DND-41 (cell line): Measurements from ENCODE around the gene FGFR2.

Experiments used
- EZH2 ChIP-seq: IDR thresholded peaks from 3 replicates; pipeline ENCODE4 v1.6.1; 2012; ENCODE audit warnings: borderline replicate concordance, low read depth, mild to moderate bottlenecking, moderate library complexity, low read length, inconsistent platforms; ENCODE audit not compliant: severe bottlenecking
- TF ChIP-seq, protein P1 (sequence below): IDR thresholded peaks from 2 replicates; pipeline ENCODE4 v1.5.1; 2012; ENCODE audit warnings: borderline replicate concordance, low read length, moderate library complexity, mild to moderate bottlenecking; ENCODE audit not compliant: poor library complexity, severe bottlenecking; ENCODE audit errors: extremely low read depth

DNA sequence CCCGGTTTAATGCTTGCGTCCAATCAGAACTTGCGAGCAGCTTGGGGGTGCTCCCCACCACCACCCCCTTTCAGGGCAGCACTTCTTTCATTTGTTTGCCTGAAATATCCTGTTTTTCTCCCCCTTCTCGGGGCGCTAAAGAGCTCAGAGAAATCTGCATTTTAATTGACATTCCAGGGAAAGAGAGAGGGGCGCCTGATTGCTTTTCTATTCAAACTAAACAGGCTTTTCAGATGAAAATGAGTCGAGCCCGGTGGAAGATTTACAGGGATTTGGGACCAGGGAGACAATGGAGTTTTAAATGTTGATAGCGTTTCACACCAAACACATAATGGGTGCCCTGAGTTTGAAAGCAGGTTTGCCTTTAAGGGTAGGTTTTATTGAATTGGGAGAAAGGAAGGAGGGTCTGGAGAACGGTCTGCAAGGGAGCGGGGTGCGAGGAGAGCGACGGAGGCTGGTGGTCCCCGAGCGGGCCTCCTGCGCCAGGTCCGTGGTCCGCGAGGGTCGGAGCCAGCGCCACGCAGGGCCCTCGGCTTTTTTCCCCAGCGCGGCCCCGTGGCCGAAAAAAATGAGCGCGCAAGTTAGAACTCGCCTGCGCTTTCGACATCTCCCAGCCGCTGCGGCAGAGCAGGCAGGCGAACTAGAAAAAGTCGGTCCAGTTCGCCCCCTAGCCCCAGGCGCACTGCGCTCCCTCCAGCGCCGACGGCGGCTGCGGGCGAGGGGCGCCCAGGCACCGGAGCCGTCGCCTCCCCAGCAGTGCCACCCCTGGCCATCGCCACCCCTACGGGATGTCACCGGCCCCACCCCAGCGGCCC lies 1.3 kb downstream of the FGFR2 start:
- TF ChIP-seq, protein P1, sequence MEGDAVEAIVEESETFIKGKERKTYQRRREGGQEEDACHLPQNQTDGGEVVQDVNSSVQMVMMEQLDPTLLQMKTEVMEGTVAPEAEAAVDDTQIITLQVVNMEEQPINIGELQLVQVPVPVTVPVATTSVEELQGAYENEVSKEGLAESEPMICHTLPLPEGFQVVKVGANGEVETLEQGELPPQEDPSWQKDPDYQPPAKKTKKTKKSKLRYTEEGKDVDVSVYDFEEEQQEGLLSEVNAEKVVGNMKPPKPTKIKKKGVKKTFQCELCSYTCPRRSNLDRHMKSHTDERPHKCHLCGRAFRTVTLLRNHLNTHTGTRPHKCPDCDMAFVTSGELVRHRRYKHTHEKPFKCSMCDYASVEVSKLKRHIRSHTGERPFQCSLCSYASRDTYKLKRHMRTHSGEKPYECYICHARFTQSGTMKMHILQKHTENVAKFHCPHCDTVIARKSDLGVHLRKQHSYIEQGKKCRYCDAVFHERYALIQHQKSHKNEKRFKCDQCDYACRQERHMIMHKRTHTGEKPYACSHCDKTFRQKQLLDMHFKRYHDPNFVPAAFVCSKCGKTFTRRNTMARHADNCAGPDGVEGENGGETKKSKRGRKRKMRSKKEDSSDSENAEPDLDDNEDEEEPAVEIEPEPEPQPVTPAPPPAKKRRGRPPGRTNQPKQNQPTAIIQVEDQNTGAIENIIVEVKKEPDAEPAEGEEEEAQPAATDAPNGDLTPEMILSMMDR = no peak
- TF ChIP-seq EZH2 = no peak
